Breast epithelium (tissue), 4 donors: ENCODE data around the gene DGKI. TPM values are rescaled to one million over a fixed set of nuclear protein-coding genes. Genes with fewer than 3 reads are reported as not detected.

Experiments
- DNase-seq, 2 donors: peaks; one replicate each; pipeline ENCODE4 v3.0.0-alpha.2; 2019; ENCODE audit warnings: low spot score in 2 of 2
- H3K27ac ChIP-seq, 2 donors: fragments of 200-600 bp; sonication (generic) in 1 of 2; one replicate each; pipeline ENCODE4 v1.5.1; 2016 to 2019; ENCODE audit warnings: mild to moderate bottlenecking in 1 of 2
- H3K27me3 ChIP-seq, 2 donors: fragments of 200-600 bp; sonication (generic) in 1 of 2; one replicate each; pipeline versions ENCODE4 v1.5.1 to v1.6.0; 2017 to 2019; ENCODE audit warnings: control low read depth in 1 of 2, mild to moderate bottlenecking in 1 of 2
- H3K36me3 ChIP-seq: fragments of 200-600 bp; one replicate; pipeline ENCODE4 v1.5.1; 2019
- H3K4me1 ChIP-seq, 2 donors: fragments of 200-600 bp; sonication (generic); one replicate each; pipeline ENCODE4 v1.5.1; 2016 to 2019; ENCODE audit warnings: control low read depth in 1 of 2
- H3K4me3 ChIP-seq, 3 donors: fragments of 200-600 bp; sonication (generic); 1 replicate in 2 of 3; 2 replicates in 1 of 3; pipeline ENCODE4 v1.5.1; 2016 to 2019; ENCODE audit warnings: mild to moderate bottlenecking in 3 of 3, moderate library complexity in 2 of 3
- H3K9me3 ChIP-seq, 2 donors: fragments of 200-600 bp; sonication (generic) in 1 of 2; one replicate each; pipeline ENCODE4 v1.5.1; 2016 to 2019; ENCODE audit warnings: control low read depth in 1 of 2
- POLR2A ChIP-seq: fragments of 450-650 bp; IDR thresholded peaks from one replicate; pipeline ENCODE4 v1.6.1; 2016; ENCODE audit warnings: antibody characterized with exemption, mild to moderate bottlenecking, moderate library complexity
- POLR2AphosphoS5 ChIP-seq, 3 donors: sonication (generic); formaldehyde crosslinking; IDR thresholded peaks; one replicate each; pipeline ENCODE4 v1.6.1; 2017; ENCODE audit warnings: antibody characterized with exemption in 3 of 3
- intact Hi-C: fragments of 100-400 bp; cut with DNase I; formaldehyde crosslinking; loops from one replicate; pipeline ENCODE4 v1.15.1; 2023; ENCODE audit warnings: low total_unique reads
- total RNA-seq, 3 donors: library from RNA; depleted of rRNA; stranded (reverse); fragments of >200 nt; gene quantifications; one replicate each; pipeline ENCODE4 v1.1.0, GENCODE V29; 2016
- TF ChIP-seq, protein P1 (sequence below), 3 donors: fragments of 450-650 bp; IDR thresholded peaks; one replicate each; pipeline ENCODE4 v1.5.1; 2016 to 2017; ENCODE audit warnings: antibody characterized with exemption in 3 of 3, mild to moderate bottlenecking in 3 of 3, moderate library complexity in 3 of 3

DGKI gene
- total RNA-seq, 3 donors from 2014 or later: 2.7 to 4.1 (median 2.9) TPM

DNA sequence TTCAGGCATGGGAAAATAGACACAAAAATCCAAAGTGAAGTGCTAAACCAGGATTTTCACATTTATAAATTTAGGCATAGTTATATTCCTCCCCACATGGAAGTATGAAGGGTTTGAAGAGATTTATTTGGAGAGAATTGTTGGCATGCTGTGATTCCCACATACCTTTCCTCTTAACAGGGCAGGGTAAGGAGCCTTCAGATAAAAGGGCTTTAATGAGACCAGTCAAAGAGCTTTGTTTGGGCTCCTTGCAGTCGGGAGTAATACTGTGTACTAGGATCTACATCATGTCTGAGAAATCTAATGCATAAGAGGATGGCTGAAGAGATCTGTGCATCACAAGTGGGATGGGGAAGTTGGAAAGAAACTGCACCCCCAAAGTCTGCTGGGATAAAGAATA lies 362.4 kb downstream of the DGKI start:
- Histone ChIP-seq H3K9me3 (no peaks in the 10 kb centered on the region), H3K4me3 (no peak overlapping the region), H3K27me3 (no peaks in the 10 kb centered on the region), H3K27ac (no peak overlapping the region), H3K4me1 (no peaks in the 10 kb centered on the region), H3K36me3 (no peaks in the 10 kb centered on the region)
- TF ChIP-seq POLR2AphosphoS5 (IDR thresholded peaks at IDR 0.05) (no peak), POLR2A (no peak)
- intact Hi-C loops: no loop called here
- DNase-seq: no peak

DNA sequence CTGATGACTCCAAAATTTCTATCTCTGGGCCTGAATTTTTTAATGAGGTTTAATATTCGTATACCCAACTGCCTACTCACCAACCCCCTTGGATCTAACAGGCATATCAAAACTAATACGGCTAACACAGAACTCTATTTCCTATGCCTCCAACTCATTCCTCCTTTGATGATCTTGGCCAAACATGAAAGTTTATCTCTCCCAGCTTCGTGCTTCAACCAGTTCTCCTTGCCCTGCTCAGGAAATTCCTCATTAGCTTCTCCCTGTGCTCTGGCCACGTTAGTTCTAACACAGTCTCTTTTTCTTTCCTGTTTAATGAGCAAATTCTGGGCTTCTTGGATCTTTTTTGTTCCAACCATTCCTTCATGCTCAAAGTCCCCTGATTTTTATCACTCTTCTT lies 364.3 kb downstream of the DGKI start:
- intact Hi-C loops: no loop called here
- no peaks in the 10 kb centered on the region for H3K36me3 ChIP-seq
- DNase-seq: no peak
- H3K4me1 ChIP-seq: no peaks in the 10 kb centered on the region
- H3K27ac ChIP-seq: no peak overlapping the region
- H3K27me3 ChIP-seq: no peaks in the 10 kb centered on the region
- H3K4me3 ChIP-seq: no peak overlapping the region
- TF ChIP-seq POLR2A: no peak
- no peaks in the 10 kb centered on the region for H3K9me3 ChIP-seq

DNA sequence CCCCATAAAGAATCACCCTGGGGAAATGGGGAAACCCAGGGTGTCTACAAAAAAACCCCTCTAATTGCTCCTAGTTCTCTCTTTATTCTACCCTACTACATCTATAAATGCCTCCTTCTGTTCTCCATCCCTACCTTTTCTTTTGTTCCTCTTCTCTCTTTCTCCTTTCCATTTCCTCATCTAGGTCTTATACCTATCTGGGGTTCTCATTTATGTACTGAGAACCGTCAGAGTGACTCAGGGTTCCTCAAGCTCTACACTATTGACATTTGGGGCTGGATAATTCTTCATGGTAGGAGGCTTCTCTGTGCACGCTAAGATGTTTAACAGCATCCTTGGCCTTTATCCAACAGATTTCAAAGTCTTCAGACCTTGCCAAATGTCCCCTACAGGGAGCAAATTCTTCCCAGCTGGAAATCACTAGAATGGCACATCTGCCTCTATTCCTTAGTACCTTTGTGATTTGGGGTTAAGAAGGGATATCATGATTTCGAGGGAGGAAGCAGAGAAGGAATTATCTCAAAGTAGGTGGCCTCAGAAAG lies 365.9 kb downstream of the DGKI start:
- H3K4me3 ChIP-seq: no peak overlapping the region
- H3K27me3 ChIP-seq: no peaks in the 10 kb centered on the region
- TF ChIP-seq, protein P1, sequence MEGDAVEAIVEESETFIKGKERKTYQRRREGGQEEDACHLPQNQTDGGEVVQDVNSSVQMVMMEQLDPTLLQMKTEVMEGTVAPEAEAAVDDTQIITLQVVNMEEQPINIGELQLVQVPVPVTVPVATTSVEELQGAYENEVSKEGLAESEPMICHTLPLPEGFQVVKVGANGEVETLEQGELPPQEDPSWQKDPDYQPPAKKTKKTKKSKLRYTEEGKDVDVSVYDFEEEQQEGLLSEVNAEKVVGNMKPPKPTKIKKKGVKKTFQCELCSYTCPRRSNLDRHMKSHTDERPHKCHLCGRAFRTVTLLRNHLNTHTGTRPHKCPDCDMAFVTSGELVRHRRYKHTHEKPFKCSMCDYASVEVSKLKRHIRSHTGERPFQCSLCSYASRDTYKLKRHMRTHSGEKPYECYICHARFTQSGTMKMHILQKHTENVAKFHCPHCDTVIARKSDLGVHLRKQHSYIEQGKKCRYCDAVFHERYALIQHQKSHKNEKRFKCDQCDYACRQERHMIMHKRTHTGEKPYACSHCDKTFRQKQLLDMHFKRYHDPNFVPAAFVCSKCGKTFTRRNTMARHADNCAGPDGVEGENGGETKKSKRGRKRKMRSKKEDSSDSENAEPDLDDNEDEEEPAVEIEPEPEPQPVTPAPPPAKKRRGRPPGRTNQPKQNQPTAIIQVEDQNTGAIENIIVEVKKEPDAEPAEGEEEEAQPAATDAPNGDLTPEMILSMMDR (IDR thresholded peaks at IDR 0.05): no peak
- TF ChIP-seq POLR2AphosphoS5 (IDR thresholded peaks at IDR 0.05): no peak
- no peak for TF ChIP-seq POLR2A
- no peaks in the 10 kb centered on the region for H3K9me3 ChIP-seq
- no peak for DNase-seq
- H3K27ac ChIP-seq: no peak overlapping the region
- no peaks in the 10 kb centered on the region for H3K4me1 ChIP-seq
- intact Hi-C loops: no loop called here
- no peaks in the 10 kb centered on the region for H3K36me3 ChIP-seq

DNA sequence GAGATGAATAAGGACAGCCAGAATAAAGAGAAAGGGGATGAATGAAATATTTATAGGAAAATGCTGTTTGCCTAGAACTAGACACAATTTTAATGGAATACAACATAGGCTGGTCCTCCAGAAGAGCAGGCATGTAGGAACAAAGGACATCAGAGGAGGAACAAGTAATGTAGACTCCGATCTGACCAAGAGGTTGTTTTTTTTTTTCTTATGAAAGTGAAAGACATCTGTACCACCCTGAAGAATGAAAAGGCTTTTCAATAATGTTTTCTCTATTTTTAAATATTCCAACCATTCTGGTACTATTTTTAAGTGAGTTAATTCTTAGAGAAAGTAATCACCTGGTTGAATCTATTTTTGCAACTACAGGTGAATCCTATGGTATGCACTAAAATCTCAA lies 366.4 kb downstream of the DGKI start:
- no peak for DNase-seq
- Histone ChIP-seq H3K36me3 (no peaks in the 10 kb centered on the region), H3K27ac (no peak overlapping the region), H3K4me3 (no peak overlapping the region), H3K9me3 (no peaks in the 10 kb centered on the region), H3K4me1 (no peaks in the 10 kb centered on the region), H3K27me3 (no peaks in the 10 kb centered on the region)
- no peak for TF ChIP-seq POLR2AphosphoS5 (IDR thresholded peaks at IDR 0.05)
- no peak for TF ChIP-seq POLR2A
- TF ChIP-seq, protein P1 (IDR thresholded peaks at IDR 0.05): no peak
- intact Hi-C loops: no loop called here

DNA sequence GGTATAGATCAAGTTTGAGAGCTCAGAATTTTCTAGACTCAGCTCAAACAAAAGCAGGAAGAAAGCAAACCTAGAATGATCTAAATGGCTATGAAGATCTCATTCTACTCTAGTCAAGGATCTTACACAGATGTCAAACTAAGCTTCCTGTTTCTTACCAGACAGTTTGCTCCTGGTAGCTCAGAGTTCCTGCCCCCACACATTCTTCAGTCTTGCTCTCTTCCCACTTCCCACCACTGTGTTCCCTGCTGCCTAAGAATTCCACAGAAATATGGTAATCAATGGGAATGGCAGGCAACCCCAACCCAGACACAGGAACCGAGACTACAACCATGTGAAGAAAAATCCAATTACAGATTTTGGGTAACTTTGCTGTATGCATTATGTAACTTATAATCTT lies 369.8 kb downstream of the DGKI start:
- no peaks in the 10 kb centered on the region for H3K9me3 ChIP-seq
- H3K27ac ChIP-seq: peak overlapping the region in 1 of 2 donors; percentile 25
- H3K4me1 ChIP-seq: no peaks in the 10 kb centered on the region
- intact Hi-C loops: no loop called here
- no peaks in the 10 kb centered on the region for H3K27me3 ChIP-seq
- no peak for TF ChIP-seq POLR2AphosphoS5 (IDR thresholded peaks at IDR 0.05)
- TF ChIP-seq, protein P1 (IDR thresholded peaks at IDR 0.05): no peak
- no peak for DNase-seq
- H3K36me3 ChIP-seq: no peaks in the 10 kb centered on the region
- no peak overlapping the region for H3K4me3 ChIP-seq

DNA sequence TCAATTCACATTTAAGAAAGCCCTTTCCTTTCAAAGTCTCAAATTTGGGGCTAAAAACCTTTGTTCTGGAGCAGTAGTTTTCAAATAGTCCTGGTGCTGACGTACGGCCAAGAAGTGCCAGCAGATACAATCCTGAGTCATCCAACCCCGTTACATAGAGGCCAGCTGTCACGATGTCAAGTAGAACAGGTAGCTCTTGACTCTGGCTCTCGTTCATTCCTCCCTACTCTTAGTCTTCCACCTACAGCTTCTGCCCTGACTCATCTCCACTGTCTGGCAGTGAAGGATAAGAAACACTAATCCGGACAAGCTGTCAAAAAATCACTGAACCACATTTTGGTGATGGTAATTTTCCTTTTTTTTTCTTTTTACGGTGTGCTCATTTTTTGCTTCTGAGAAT lies 370.8 kb downstream of the DGKI start:
- H3K36me3 ChIP-seq: no peaks in the 10 kb centered on the region
- DNase-seq: peak in 1 of 2 donors; percentile 46
- intact Hi-C loops: no loop called here
- H3K27ac ChIP-seq: peak overlapping the region; percentile 50 to 56
- TF ChIP-seq POLR2AphosphoS5 (IDR thresholded peaks at IDR 0.05) (no peak), POLR2A (no peak)
- TF ChIP-seq, protein P1 (IDR thresholded peaks at IDR 0.05): no peak
- H3K9me3 ChIP-seq: no peaks in the 10 kb centered on the region
- H3K4me1 ChIP-seq: no peaks in the 10 kb centered on the region
- H3K4me3 ChIP-seq: no peak overlapping the region
- H3K27me3 ChIP-seq: no peaks in the 10 kb centered on the region
